C4-2B (cell line): ENCODE results near the gene RIN3.

ENCODE experiments used
- CTCF ChIP-seq: fragments of 450-650 bp; conservative IDR thresholded peaks from 2 replicates; pipeline ENCODE4 v1.5.1; 2017; ENCODE audit warnings: mild to moderate bottlenecking
- ZFX ChIP-seq: fragments of 450-650 bp; IDR thresholded peaks from 2 replicates; pipeline ENCODE4 v1.6.1; 2017

GRCh38 chr14:92538412-92538985 is 24.9 kb downstream of the RIN3 start:
- TF ChIP-seq CTCF: no peak
- no peak for TF ChIP-seq ZFX
